HG03442 (cell line): Measurements from ENCODE around the gene ARHGAP42.

Experiments used
- ATAC-seq: cut with Tn5 transposase; IDR thresholded peaks from one replicate; pipeline ENCODE4 v1.9.1; 2021; ENCODE audit warnings: mild to moderate bottlenecking, moderate library complexity; ENCODE audit not compliant: unreplicated experiment

The ARHGAP42 gene

GRCh38 chr11:100682247-100682969 lies 4.7 kb upstream of the ARHGAP42 start:
- ATAC-seq, result no peak

GRCh38 chr11:100683126-100683525 lies 4.0 kb upstream of the ARHGAP42 start:
- no peak for ATAC-seq

GRCh38 chr11:100684101-100685065 lies 2.7 kb upstream of the ARHGAP42 start:
- ATAC-seq, result peak; percentile 27

GRCh38 chr11:100686476-100687053 lies 523 bp upstream of the ARHGAP42 start:
- no peak for ATAC-seq

- peak; percentile 57 for ATAC-seq
These were observed 725 bp downstream of the ARHGAP42 start for GRCh38 chr11:100687630-100688395.

GRCh38 chr11:100689141-100689540 lies 2.1 kb downstream of the ARHGAP42 start:
- no peak for ATAC-seq

GRCh38 chr11:100691896-100692653 lies 5.0 kb downstream of the ARHGAP42 start:
- ATAC-seq, result no peak

GRCh38 chr11:100695911-100696310 lies 8.8 kb downstream of the ARHGAP42 start:
- ATAC-seq, result no peak

GRCh38 chr11:100703139-100703538 lies 16.1 kb downstream of the ARHGAP42 start:
- ATAC-seq, result no peak

- no peak for ATAC-seq
These were observed 16.9 kb downstream of the ARHGAP42 start for GRCh38 chr11:100703801-100704575.

GRCh38 chr11:100705447-100705846 lies 18.4 kb downstream of the ARHGAP42 start:
- no peak for ATAC-seq

GRCh38 chr11:100706179-100706578 lies 19.1 kb downstream of the ARHGAP42 start:
- ATAC-seq, result peak; percentile 57

- peak; percentile 74 for ATAC-seq
These were observed 22.3 kb downstream of the ARHGAP42 start for GRCh38 chr11:100709233-100709957.

- ATAC-seq, result no peak
These were observed 24.9 kb downstream of the ARHGAP42 start for GRCh38 chr11:100711984-100712383.

GRCh38 chr11:100712583-100712982 lies 25.5 kb downstream of the ARHGAP42 start:
- no peak for ATAC-seq

GRCh38 chr11:100715165-100715761 lies 28.2 kb downstream of the ARHGAP42 start:
- no peak for ATAC-seq

- ATAC-seq, result no peak
These were observed 29.8 kb downstream of the ARHGAP42 start for GRCh38 chr11:100716838-100717237.

- ATAC-seq, result no peak
These were observed 32.3 kb downstream of the ARHGAP42 start for GRCh38 chr11:100719362-100719761.
